Measurements from ENCODE around the gene HARS1.
"Not testable (repeated sequence)": the region's sequence is repeated elsewhere in the genome, so short reads cannot be mapped to it uniquely, and the experiment has no call there.

HARS1 gene

DNA sequence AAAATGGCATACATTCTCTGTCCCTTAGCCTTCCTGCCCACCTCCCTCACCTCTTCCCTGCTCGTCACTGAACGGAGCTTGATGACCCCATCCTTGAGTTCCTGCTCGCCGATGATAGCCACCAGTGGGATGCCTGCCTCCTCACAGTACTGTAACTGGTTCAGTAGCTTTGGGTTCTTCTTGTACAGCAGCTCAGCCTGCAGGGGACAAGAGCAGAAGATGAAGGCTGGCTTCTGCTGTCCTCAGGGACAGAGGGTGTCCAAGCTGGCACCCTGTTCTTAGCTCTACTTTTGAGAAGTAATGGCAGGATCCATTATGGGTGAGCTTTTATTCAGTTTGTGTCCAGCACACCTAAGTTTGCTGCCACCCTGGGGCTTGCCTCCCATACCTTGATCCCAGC, 16.5 kb downstream of the HARS1 start:
- DNase-seq (ENCODE audit: low read depth), result no peak

DNA sequence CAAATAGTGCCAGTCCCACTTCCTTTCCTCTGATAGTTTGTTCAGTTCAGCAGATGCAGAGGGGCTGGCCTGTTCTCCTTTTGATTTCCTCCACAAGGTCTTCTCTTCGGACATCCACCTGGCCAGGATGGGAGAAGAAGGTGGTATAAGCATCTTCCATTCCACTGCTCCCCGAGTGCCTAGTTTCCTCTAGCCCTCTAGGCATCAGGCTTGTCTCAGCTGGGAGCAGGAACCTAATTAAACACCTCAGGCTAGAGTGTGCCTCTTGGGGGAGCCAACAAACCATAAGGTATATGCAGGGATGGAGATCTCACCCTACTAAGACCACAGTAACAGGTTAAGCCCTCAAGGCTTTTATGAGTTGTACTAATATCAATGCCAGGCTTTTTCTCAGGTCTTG, 17.0 kb downstream of the HARS1 start:
- no peak for DNase-seq (ENCODE audit: low read depth)

DNA sequence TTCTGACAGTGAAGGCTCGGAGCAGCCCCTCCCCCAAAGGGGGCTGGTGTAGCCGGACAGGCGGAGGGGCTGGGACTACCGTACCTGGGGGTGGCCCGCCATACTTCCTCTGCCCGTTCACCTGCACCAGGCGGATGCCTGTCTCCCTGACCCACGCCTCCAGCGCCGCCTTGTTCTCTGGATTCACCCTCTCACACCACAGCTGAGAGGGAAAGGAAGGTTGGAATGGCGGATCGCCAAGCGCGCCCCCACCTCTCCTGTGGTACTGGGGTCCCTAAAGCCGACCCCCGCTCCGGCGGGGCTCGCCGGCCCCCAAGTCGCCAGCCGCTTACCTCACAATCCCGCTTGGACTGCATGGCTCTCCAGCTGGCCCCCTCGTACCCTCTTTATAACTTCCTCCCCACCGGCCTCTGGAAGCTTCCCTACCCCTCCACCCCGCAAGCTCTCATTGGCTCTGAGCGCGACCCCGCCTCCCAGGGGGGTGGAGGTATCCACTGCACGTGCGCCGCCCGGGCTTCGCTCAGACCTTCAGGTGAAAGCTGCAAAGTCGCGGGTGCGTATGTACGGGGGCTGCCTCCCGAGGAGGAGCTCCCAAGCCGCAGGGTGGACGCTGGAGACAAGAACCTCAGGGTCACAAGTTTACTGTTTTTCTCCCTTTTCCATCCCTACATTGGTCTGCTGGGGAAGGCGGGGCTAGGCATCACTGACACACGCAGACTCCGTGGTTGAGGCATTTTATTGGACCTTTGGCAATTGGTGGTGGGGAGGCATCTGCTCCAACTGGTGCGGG, 17.8 kb downstream of the HARS1 start, which contains the start of gene DND1:
Gene DND1 (minus strand): TSS at position 390 of the 790 bp plus-strand sequence. CDS start 34 bp downstream, at position 356.
- no peak for DNase-seq (ENCODE audit: low read depth)

DNA sequence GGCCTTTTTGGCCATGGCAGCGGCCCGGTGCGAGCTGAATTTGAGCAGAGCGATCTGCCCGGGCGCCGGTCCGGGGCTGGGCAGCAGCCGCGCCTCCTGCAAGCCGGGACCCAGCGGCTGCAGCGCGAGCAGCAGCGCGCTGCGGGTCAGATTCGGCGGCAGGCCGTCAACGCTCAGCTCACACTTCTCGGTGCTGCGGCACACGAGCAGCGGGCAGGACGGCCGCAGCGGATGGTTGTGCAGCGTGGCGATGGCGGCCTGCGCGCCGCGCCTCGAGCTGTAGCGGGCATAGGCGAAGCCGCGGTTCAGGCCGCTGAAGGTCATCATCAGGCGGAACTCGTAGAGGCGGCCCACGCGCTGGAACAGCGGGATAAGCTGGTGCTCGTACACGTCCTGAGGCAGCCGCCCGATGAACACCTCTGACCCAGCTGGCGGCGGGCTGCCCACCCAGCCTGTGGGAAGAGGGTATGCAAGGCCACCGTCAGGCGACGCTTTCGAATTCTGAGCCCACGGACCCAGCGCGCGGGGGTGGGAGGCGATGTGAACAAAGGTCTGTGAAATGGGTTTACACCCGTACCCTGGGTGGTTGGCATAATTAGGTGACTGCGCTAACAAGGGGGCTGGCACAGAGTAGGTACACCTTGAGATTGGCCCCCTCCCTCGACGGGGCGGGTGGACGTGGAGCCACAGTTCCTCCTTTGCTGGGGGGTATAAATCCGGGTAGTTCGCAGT, 18.5 kb downstream of the HARS1 start:
- DNase-seq (ENCODE audit: low read depth), result no peak

DNA sequence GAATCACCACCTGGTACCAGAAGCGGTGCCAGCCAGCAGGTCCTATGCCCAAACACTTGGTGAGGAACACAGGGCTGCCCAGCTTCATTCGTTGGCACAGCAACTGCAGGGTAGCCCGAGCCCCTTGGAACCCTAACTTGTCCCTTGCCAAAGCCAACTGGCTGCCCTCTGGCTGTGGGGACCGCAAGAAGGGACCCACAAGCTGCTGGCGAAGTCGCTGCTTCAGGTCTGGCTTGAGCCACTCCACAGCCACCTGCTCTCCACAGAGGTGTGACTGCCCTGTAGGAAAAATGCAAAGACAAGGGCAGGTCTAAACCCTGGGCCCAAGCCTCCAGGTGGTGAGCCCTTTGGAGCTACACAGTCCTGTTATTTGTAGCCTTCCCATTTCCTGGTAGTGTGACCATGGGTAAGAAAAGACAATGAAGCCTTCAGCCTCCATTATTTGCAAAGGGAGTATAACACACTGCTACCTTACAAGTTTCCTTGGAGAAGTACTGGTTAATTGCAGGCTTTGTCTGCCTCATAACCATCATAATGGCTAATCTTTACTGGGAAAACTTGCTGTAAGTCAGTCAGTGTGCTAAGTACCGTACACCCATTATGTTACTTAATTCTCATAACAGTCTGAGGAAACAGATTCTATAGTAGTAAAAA, 19.6 kb downstream of the HARS1 start:
- no peak for DNase-seq (ENCODE audit: low read depth)

DNA sequence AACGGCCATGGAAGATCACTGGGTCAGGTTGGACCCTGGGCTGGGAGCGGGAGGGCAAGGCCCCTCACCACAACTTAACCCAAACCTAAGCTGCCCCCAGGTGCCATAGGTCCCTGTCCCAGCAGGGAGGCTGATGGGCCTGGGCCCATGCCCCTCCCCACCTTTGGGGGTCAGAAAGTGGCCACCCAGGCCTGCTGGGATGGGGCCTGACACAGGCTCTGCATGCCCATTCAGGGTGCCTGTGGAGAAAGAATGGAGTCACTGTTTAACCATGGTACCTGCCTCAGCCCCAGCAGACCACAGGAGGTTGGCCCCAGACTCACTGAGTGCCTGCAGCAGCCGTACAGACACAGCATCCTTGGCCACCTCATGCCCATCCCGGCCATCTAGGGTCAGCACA, 20.1 kb downstream of the HARS1 start:
- DNase-seq (ENCODE audit: low read depth), result not testable (repeated sequence)

DNA sequence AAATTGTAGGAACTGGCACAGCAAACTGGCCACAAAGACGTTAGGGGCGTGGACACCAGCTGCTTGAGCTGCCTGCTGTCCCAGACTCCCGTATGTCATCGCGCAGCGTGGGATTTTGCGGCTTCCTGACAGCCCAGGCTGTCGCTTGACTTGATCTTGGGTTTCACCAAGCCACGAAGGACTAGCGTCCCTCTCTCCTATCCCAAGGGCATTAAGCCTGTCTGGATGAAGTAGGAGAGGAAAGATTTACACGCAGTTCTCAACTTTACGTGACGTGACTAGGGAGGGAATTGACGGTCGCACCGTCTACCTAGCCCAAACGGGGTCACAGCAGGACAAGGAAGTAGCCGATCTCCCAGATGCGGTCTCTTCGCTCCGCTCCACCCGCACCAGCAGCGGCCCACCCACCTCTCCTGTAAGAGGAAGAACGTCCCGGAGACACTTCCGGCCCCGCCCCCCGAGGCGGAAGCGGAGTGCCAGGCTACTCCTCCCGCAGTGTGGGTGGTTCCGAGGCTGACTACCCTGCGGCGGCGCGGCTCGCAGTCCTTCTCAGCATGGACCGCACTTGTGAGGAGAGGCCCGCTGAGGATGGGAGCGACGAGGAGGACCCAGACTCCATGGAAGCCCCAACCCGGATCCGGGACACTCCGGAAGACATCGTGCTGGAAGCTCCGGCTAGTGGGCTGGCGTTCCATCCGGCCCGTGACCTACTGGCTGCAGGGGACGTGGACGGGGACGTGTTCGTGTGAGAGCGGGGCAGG, 26.6 kb downstream of the HARS1 start, which contains the start of gene WDR55:
Gene WDR55 (plus strand): TSS at position 546 of the 761 bp plus-strand sequence. CDS start 9 bp downstream, at position 555.
- peak; percentile 85 for DNase-seq (ENCODE audit: low read depth)

DNA sequence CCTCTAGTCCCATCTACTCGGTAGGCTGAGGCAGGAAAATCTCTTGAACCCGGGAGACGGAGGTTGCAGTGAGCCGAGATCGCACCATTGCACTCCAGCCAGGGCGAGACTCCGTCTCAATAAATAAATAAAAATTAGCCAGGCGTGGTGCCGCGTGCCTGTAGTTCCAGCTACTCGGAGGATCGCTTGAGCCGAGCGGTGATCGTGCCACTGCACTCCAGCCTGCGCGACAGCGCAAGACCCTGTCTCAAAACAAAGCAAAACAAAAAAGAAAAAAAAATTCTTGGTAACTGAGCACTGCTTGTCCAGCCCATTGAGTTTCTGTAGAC, 27.2 kb downstream of the HARS1 start:
- no peak for DNase-seq (ENCODE audit: low read depth)

DNA sequence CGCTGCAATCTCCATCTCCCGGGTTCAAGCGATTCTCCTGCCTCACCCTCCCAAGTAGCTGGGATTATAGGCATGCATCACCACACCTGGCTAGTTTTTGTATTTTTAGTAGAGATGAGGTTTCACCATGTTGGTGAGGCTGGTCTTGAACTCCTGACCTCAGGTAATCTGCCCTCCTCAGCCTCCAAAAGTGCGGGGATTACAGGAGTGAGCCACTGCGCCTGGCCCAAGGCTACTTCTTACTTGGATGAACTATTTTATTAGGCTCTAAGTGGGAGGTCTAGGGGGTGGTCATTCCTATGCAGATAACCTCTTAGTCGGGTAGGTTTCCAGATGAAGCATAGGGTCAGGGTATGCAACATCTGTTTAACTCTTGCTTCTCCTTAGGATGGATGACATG, 30.8 kb downstream of the HARS1 start:
- DNase-seq (ENCODE audit: low read depth), result not testable (repeated sequence)

DNA sequence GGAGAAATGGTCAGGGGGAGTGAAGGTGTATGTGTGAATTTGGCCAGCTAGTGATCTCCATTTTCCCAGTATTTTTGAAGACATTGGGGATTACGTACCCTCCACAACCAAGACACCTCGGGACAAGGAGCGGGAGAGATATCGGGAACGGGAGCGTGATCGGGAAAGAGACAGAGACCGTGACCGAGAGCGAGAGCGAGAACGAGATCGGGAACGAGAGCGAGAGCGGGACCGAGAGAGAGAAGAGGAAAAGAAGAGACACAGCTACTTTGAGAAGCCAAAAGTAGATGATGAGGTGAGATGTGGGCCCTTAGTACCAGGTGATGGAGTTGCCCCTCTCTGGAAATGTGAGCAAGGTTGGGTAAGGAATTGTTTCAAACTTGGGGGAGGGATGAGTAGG, 32.3 kb downstream of the HARS1 start:
- no peak for DNase-seq (ENCODE audit: low read depth)

DNA sequence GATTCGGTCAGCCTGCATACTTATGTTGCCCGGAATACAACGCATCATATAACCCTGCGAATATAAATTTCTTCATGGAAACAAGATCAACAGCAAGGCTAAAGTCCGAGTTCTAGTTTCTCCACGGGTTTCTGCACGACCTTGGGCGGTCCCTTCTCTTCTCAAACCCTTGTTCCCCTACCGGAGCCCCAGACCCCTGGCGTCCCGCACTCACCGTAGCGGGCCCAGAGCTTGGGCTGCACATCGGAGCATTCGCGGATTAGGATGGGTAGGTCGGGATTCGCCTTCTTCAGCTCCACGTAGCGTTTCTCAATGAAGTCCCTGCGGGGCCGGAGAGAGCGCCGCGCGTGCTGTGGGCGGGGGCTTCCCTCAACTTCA, 44.1 kb downstream of the HARS1 start:
- DNase-seq (ENCODE audit: low read depth), result no peak

DNA sequence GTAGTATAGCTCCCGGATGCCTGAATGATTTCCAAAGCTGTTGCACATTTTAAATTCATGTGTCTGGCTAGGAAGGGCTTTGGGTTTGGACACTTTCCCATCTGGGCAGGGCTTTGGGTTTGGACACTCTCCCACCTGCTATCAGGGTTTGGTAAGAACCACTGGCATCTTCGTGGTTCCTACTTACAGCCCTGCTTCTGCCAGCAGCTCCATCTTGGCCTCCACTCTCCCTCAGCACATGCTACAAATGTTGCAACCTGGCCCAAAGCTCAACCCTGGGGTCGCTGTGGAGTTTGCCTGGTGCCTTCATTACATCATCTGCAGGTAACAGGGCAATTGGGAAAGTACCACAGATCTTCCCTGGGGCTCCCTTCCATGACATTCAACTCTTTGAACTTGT, 48.5 kb downstream of the HARS1 start:
- DNase-seq (ENCODE audit: low read depth), result peak; percentile 53

DNA sequence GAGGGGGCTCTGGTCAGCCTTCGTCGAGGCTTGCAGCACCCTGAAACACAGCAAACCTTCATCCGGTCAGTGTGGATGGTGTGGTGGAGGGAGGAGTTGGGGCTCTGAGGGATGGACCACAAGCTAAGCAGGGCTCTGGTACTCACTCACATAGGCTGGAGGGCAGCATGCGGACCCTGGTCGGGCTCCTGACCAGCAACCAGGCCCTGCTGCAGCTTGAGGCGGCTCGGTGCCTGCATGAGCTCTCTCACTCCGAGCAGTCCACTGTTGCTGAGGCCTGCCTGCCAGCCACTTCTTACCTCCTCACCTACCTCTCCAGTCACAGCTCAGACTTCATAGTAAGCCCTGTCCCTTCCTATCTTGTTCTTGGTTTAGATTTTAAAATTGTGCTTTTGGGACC, 49.5 kb downstream of the HARS1 start:
- DNase-seq (ENCODE audit: low read depth), result no peak

DNA sequence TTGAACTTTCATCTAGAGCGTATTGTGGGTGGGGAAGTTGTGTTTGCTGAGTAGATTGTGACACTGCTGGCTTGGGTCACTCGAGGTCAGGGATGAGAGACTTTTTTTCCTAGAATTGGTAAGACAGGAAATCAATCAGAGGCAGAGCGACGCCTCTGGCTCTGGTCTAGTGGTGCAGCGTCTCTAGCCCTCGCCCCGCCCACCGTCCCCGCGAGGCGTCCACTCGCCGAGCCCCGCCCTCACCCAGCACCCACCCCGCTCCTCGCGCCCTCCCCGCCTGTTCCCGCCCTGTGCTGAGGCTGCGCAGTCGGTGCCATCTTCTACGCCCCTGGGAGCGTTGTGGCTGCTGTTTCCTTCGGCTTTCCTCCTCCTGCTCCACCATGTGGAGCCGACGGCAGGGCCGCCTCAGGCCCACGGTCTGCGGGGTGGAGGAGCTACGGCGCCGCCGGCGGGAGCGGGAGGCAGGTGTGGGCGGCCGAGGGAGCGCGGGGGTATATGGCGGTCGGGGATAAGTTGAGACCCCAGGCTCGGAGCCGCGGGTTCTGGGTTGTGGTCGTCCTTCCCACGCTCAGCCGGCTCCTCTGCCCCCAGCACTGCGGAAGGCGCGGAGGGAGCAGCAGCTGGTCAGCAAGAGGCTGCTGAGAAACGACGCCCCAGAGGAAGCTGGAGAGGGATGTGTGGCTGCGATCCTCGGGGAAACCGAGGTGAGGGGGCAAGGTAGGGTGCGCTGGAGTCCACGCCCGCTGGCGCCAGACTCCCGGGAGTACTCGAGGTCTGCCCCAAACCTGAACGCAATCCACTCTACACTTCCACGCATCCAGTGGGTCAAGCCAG, 51.8 kb downstream of the HARS1 start, which contains the start of gene TMCO6:
Gene TMCO6 (plus strand): TSS at position 304 of the 834 bp plus-strand sequence. CDS start 77 bp downstream, at position 381.
- peak; percentile 94 for DNase-seq (ENCODE audit: low read depth)

DNA sequence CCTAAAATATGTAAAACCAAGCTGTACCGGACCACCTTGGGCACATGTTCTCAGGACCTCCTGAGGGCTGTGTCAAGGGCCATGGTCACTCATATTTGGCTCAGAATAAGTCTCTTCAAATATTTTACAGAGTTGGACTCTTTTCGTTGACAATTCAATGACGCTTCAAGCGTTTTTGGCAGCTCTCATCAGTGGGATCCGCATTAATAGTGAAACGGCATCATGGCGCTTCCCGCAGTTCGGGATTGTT, 52.3 kb downstream of the HARS1 start:
- not testable (repeated sequence) for DNase-seq (ENCODE audit: low read depth)

DNA sequence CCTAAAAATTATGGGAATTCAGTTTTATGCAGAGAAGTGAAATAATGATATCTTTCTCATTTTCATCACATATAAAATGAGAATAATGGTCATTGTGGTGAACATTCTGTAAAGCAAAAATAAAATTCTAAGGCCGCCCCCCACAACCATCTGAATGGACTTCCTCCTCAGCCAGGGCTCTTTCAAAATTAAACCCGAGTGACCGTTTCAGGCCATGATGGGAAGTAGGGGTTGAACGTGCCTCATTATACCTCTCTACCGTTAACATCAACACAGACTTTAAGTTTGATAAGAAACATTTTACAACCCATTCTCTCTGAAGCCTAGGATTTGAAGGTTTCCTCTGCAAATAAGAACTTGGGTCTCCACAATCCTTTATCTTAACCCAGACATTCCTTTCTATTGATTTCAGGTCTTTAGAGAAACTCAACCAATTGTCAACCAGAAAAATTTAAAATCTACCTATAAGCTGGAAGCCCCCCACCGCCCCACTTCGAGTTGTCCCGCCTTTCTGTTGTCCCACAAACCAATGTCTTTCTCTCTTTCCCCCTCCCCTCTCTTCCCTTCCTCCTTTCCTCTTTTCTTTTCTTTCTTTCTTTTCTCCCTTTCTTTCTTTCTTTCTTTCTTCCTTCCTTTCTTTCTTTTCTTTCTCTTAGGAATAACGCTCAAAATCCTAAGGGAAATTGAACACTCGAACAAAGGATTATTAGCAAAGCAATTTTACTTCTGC, 53.6 kb downstream of the HARS1 start:
- DNase-seq (ENCODE audit: low read depth), result no peak

DNA sequence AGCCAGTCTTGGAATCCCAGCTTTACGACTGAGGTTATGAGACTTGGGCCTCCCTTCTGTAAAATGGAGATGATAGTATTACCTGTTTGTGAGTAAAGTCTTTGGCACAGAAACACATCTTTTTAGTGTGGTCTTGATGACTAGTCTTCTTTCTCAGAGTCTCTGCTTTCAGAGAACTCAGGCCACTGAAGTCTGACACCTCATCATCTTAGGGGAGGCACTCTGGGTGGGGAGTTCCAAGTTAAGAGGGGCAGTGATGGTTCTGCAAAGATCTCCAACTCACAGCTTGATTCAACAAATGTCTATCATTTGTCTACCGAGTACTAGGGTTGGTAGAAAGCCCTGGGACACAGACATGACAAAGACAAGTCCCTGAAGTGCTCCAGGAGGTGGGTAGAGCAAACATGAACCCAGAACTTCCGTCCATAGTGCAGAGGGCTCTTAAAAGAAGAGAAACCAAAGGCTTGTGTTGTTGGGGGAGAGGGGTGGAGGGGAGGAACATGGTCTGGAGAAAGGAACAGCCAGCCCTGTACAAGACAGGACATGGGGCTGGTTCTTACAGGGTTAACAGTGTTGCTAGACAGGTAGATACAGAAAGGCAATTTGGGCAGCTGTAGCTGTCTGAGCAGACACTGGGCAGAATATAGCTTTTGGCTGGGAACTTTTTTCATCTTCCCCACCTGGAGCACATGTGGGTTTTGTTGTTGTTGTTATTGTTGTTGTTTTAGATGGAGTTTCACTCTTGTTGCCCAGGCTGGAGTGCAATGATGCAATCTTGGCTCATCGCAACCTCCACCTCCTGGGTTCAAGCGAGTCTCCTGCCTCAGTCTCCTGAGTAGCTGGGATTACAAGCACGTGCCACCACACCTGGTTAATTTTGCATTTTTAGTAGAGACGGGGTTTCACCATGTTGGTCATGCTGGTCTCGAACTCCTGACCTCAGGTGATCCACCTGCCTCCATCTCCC, 55.6 kb downstream of the HARS1 start:
- no peak for DNase-seq (ENCODE audit: low read depth)

DNA sequence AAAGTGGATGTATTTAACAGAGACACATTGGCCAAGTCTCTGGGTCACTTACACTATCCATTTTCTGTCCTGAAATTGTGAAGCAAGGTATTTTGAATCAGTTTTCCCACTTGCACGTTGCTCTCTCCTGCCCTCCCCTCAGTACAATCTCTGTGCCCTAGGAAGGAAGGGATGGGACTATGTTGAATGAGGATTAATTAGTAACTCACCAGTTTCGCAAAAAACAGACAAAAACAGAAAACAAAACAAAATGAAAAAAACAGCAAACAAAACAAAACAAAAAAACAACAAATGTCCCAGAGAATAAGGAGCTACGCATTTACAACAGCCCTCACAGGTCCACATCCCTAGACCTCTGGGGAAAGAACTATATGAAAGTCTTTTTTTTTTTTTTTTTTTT, 57.1 kb downstream of the HARS1 start:
- DNase-seq (ENCODE audit: low read depth), result no peak

DNA sequence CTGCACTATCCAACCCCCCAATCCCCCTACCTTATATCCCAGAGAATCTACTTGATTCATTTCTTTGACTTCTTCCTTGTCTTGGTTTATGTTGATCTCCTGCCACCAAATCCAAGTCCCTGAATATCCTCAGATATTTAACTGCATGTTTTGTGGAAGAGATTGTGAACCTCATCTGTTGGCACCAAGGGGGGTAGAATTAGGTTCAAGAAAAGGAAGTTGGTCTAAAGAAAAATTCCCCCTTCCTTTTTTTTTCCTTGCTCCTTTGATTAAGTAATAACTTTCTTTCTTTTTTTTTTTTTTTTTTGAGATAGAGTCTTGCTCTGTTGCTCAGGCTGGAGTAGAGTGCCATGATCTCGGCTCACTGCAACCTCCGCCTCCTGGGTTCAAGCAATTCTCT, 57.7 kb downstream of the HARS1 start:
- DNase-seq (ENCODE audit: low read depth), result no peak

Data from stromal cell of bone marrow (primary cell).